GM19239 (cell line): ENCODE data around the gene NUP62.
"Not testable (repeated sequence)": the region's sequence is repeated elsewhere in the genome, so short reads cannot be mapped to it uniquely, and the experiment has no call there.

Source experiments
- DNase-seq: peaks from one replicate; pipeline ENCODE4 v3.0.0; 2011; ENCODE audit warnings: low spot score; ENCODE audit not compliant: insufficient read length
- FAIRE-seq: peaks from 2 replicates; lab custom pipeline; 2011; peaks lifted over from hg19 to GRCh38; lab: Jason Lieb, UNC

The NUP62 gene, protein sequence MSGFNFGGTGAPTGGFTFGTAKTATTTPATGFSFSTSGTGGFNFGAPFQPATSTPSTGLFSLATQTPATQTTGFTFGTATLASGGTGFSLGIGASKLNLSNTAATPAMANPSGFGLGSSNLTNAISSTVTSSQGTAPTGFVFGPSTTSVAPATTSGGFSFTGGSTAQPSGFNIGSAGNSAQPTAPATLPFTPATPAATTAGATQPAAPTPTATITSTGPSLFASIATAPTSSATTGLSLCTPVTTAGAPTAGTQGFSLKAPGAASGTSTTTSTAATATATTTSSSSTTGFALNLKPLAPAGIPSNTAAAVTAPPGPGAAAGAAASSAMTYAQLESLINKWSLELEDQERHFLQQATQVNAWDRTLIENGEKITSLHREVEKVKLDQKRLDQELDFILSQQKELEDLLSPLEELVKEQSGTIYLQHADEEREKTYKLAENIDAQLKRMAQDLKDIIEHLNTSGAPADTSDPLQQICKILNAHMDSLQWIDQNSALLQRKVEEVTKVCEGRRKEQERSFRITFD

DNA sequence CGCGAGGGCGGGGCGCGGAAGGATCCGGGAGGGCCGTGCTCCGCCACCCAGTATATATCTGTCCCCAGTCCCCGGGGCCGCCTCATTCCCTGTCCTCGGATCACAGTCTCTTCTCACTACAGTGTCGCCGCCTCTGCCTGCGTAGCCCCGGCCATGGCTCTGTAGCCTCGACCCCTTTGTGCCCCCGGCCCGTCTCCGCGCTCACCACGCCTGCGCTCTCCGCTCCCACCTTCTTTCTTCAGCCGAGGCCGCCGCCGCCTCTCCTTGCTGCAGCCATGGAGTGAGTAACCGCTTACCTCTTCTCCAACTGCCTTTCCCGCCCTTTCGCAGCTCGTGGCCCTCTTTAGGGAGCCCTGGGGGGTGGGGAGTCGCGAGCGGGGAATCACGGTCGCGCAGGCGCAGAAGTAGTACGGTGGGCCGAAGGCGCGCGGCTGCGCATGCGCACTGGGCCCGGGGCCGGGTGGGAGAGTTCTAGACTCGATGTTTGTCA, at the start of gene NUP62, which contains the start of gene ATF5:
Gene NUP62, minus strand, starts transcription at position 384 of the 490 bp plus-strand sequence. CDS start 19,697 bp downstream, outside the sequence.
Gene ATF5, plus strand, starts transcription at position 85 of the 490 bp plus-strand sequence. CDS start 1,646 bp downstream, outside the sequence.
- no peak for FAIRE-seq
- DNase-seq: peak; percentile 89

DNA sequence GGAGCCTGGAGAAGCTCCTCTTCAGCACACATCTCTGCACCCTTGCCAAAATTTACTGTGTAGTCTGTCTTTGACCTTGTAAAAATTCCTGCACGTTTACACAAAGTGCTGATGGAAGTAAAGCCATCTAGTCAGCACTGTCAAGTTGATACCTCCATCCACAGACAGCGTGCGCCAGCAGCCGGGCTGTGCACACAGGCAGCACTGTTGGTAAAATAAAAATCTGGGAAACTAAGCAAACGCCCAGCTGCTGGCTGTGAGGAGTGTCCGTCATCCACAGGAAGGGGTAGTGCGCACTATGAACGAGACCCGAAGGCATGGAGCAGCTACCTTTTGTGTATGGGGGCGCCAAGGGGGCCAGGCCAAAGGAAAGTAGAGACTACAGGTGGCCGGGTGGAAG, 49.0 kb upstream of the NUP62 start:
- no peak for FAIRE-seq
- no peak for DNase-seq

DNA sequence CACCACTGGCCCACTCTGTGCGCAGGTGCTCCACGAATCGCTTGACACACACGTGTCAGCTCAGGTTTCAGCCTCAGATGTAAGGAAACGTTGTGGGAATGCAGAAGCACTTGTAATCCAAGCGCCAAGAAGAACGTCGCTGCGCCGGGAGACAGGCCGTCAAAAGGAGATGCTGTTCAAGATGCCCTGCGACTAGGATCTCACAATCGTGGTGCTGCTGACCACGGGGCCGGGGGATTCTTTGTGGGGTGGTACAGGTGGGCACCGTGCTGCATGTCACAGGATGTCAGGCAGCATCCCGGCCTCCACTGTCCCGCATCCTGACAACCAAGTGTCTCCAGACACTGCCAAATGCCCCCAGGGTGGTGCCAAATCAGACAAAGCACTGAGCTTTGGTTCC, 48.6 kb upstream of the NUP62 start:
- FAIRE-seq: no peak
- DNase-seq: no peak

DNA sequence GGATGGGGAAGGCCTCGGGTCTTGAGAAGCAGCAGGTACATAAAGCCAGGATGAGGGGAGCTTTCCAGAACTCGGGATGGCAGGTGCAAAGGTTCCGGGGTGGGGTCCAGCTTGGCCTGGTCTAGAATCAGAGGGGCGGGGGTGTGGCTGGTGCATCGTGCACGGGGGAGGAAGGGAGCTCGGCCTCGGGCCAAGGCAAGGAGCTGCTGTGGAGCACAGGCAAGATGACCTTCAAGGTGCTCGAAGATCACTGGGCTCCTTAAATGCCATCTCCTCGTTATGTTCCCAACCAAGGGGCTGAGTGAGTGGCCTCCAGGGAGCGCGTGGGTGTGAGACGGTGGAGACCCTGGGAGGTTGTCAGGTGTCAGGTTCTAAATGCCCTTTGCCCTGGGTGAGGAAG, 47.8 kb upstream of the NUP62 start:
- FAIRE-seq: no peak
- DNase-seq: no peak

DNA sequence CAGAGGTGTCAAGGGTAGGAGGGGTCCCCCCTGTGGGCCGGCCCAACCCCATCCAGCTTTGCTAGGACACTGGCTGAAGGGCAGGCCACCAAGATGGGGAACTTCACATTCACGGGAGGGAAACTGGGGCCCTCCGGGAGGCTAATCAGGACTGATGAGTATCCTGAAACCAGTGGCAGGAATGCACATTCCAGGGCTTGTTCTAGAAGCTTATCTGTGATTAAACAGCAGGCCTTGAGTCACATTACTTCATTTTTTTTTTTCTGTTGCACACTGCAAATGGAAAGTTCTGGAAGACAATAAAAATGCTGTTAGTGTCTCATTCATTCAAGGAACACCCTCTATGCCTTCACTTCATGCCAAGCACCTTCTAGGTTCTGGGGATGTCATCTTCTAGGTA, 47.2 kb upstream of the NUP62 start:
- DNase-seq (no peak), FAIRE-seq (no peak)

DNA sequence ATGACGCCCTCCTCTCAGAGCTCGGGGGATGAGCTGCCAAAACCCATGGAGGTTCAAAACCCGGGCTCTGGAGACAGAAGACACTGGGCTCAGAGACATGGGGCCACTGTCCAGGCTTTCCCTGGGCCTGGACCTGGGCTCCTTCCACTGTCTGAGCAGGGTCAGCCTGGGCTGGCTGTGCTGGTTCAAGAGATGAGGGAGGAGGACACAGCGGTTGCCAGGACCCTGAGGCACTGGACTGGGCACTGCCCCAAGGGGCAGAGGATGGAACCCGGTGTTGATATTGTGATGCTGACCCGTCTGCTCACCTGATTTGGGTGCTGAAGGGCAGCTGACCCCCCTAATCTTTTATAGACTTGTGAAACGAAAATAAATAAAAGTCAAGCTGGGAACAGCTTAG, 45.7 kb upstream of the NUP62 start:
- no peak for DNase-seq
- no peak for FAIRE-seq

DNA sequence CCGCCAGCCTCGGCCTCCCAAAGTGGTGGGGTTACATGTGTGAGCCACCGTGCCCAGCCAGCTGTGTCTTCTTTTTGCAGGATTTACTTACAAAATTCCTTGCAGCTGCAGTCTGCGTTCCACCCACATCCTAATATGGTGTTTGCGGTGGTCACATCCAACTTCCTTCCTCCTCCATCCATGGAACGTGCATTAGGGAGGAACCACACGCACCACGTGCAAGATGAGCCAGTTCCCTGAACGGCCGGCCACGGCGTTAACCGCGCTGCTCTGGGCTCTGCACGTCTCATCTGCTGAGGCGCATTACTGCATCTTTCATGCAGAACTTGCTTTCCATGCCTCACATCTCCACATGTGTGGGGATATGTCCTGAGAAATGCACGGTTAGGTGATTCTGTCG, 44.7 kb upstream of the NUP62 start:
- no peak for DNase-seq
- FAIRE-seq: no peak

DNA sequence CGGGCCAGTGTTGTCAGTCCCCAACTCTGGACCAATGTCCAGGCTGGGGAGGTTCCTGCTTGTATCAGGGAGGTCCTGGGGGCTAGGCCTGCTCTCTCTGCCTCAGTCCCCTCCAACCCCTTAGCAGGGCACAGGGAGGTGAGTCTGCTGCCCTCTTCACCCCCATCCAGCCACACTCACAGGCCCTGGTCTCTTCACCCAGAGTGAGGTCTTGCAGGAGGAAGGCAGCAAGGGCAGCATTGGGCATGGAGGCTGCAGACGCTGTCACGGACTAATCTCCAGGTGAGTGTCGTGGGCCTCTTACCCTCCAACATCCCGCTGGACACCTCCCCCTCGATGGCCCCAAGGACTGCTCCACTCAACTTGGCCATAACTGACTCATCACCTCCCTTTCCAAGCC, 43.5 kb upstream of the NUP62 start:
- no peak for FAIRE-seq
- no peak for DNase-seq

DNA sequence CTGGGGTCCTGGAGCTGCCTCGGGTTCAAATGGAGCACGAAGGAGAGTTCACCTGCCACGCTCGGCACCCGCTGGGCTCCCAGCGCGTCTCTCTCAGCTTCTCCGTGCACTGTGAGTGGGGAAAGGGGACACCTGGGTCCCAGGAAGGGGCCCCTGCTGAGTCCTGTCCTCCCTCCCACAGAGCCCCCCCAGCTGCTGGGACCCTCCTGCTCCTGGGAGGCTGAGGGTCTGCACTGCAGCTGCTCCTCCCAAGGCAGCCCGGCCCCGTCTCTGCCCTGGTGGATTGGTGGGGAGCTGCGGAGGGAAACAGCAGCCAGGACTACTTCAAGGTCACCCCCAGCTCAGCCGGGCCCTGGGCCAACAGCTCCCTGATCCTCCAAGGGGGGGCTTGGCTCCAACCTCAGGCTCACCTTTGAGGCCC, 42.7 kb upstream of the NUP62 start:
- FAIRE-seq: no peak
- DNase-seq: no peak

DNA sequence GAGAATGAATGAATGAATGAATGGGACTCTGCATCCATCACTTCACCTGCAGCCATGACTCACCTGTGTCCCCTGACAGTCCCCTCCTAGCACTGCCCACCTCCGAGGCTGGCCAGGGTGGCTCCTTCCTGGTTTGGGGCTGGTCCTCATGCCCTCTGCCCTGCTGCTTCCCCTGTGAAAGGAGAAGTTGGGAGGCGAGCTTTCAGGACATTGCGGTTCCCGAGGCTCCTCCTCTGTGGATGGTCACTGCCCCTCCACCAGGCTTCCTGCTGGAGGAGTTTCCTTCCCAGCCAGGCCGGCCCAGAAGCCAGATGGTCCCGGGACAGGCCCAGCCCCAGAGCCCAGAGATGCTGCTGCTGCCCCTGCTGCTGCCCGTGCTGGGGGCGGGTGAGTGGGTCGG, 40.1 kb upstream of the NUP62 start:
- not testable (repeated sequence) for FAIRE-seq, DNase-seq

DNA sequence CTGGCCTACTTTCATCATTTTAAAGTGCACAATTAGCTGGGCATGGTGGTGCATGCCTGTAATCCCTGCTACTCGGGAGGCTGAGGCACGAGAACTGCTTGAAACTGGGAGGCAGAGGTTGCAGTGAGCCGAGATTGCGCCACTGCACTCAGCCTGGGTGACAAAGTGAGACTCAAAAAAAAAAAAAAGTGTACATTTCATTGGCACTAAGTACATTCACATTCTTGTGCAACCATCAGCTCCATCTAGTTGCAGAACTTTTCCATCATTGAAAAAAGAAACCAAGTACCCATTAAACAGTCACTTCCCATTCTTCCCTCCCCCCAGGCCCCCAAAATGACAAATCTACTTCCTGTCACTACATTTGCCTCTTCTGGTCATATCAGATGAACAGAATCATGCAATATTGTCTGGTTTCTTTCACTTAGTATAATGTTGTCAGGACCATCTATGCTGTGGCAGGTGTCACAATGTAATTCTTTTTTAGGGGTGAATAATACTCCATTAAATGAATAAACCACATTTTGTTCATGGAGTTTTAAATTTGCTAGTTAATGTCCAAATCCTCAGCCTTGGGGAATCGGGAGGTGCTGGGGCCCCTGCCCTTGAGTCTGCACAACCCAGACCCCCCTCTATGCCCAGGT, 39.1 kb upstream of the NUP62 start:
- DNase-seq (no peak), FAIRE-seq (no peak)

DNA sequence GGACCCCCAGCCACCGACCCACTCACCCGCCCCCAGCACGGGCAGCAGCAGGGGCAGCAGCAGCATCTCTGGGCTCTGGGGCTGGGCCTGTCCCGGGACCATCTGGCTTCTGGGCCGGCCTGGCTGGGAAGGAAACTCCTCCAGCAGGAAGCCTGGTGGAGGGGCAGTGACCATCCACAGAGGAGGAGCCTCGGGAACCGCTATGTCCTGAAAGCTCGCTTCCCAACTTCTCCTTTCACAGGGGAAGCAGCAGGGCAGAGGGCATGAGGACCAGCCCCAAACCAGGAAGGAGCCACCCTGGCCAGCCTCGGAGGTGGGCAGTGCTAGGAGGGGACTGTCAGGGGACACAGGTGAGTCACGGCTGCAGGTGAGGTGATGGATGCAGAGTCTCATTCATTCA, 31.7 kb upstream of the NUP62 start, which contains the start of gene SIGLEC11:
Gene SIGLEC11, minus strand, starts transcription at position 193 of the 400 bp plus-strand sequence. Its CDS starts 91 bp downstream, at position 102.
- not testable (repeated sequence) for FAIRE-seq, DNase-seq

DNA sequence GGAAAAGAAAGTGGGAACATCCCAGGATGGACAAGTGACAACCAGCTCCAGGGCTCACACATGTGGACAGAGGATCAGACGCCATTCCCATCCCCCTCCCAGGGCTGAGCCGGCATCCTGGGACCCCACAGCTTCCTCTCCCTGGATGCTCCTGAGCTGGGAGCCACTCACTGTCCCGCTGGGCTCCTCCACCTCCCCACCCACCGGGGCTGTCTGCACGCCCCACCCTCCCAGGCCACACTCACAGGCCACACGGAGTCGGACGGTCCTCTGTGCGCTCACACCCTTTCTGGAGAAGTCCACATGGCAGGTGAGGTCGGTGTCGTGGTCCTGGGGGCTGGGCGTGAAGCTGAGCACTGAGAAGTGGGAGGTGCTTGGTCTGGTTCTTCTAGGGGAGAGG, 30.6 kb upstream of the NUP62 start:
- DNase-seq, FAIRE-seq: not testable (repeated sequence)

DNA sequence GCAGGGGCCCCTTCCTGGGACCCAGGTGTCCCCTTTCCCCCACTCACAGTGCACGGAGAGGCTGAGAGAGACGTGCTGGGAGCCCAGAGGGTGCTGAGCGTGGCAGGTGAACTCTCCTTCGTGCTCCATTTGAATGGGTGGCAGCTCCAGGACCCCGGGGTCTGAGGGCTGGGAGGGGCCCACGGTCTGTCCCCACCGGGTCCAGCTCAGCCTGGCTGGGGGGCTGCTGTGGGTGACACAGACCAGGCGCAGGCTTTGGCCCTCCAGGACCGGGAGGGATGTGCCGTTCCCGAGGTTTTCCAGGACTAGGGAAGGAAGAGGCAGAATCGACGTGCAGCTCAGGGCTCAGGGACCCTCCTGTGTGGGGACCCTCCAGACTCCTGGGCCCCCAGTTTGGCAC, 29.3 kb upstream of the NUP62 start:
- DNase-seq, FAIRE-seq: not testable (repeated sequence)

DNA sequence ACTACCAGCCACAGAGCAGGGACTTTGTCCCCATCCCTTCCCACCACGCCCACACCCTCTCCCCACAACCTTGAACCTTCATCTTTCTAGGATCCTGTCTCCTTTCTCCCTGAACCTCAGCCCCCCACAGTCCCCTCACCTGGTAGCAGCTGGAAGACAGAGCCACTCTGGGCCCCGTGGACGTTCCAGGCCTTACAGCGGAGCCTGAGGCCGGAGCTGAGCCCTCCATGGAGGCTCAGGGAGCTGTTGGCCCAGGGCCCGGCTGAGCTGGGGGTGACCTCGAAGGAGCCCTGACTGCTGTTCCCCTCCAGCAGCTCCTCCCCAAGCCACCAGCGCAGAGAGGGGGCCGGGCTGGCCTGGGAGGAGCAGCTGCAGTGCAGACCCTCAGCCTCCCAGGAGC, 28.8 kb upstream of the NUP62 start:
- not testable (repeated sequence) for DNase-seq, FAIRE-seq

DNA sequence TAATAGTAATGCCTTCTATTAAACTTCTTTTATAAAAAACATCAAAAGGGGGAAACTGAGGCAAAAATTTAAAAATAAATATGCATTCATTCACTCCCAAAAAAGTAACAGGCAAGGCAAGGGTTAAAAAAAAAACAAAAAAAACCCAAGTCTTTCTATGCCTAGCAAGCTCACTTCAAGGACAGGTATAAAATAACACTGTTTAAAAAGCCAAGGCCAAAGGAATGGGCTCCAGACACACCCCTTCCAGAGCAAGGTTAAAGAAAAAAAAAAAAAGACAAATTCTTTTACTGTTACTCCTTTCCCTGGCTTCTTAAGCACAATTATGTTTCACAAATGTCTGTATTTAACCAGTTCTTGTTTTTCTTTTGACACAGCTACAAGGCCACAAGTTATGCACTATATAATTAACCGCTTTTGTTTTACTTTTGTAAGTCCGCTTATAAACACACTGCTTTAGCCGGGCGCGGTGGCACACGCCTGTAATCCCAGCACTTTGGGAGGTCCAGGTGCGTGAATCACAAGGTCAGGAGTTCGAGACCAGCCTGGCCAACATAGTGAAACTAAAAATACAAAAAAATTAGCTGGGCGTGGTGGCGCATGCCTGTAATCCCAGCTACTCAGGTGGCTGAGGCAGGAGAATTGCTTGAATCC, 28.1 kb upstream of the NUP62 start:
- FAIRE-seq (no peak), DNase-seq (no peak)

DNA sequence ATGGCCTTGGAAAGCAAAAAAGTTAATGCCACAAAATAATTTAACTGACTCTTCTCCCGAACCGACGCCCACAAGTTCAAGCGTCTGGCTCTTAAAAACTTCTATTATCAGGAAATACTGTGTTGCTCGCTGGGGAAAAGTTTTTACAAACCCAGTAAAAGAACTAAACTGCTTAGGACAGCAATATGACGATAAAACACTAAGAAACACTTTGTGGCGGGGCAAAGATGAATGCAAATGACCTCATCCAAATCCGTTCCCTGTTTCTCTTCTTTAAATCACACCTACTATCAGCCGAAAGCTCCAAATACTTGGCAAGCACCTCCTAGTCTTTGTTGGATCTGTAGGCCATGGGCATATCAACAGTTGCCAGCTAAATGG, 26.8 kb upstream of the NUP62 start:
- no peak for DNase-seq
- FAIRE-seq: no peak

DNA sequence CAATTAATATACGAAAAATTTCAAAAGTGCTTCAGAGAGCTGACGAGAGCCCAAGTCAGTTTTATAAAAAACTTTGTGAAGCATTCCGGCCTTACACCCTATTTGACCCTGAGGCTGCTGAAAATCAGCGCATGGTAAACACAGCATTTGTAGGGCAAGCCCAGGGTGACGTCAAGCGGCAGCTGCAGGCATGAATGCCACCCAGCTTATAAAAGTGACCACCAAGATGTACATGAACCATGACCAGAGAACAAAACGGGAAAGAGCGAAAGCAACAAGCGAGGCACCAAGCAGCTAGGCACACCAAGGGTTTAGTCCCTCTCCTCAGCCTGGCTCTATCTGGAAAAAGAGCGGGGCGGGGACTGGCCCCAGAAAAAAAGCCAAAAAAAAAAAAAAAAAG, 25.6 kb upstream of the NUP62 start:
- DNase-seq: no peak
- FAIRE-seq: no peak

DNA sequence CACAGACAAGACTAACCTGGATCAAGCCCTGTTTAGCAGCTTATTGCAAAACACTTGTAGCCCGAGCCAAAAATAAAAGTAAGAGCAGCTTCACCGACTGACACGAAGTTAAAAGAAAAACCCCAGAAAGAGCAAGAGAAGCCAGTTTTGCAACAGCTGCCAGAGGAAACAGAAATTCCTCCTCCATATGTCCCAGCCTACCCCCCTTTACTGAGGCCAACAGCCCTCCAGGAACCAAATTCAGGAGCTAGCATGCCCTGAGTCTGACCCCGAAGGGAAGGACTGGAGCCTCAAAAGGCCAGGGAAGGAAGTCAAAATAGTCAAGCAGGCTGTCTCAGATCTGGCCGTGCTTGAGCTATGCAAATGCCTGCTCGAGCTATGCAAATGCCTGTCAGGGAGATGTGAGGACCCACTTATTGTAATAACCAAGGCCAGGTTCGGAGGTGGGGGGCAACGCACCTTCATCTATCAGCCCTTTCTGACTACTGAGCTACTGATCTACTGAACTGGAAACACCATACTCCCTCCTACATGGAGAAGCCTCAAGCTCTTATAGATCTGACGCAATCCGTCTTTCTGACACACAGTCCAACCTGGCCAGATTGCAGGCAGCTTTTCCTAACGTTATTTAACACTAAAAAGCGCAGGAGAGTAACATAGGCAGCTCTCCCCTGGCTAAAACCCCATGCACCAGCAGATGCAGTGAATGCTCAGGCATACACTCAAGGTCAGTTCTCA, 25.0 kb upstream of the NUP62 start:
- FAIRE-seq (no peak), DNase-seq (no peak)

DNA sequence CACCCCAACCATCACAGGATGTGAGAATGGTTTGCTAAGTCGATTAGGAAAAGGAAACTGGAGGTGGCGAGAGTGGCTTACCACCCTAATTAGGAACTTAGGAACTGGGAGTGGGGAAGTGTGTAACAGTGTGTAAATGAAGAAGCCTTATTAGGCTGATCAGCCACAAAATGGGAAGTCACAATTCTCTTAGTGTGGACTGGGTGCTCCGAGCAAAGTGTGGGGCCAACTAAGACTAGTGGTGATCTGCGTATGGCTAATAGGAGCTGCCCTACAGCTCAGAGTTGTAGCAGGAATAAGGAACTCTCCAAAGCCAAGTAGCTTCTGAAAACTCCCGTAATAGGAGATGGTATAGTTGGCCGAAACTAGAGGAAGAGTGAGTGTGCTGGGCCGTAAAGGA, 24.1 kb upstream of the NUP62 start:
- FAIRE-seq (no peak), DNase-seq (no peak)
